GM18511 (cell line): ENCODE results near the gene ZBTB44.
"Not testable (repeated sequence)": the region's sequence is repeated elsewhere in the genome, so short reads cannot be mapped to it uniquely, and the experiment has no call there.

ENCODE experiments used
- ATAC-seq: cut with Tn5 transposase; IDR thresholded peaks from one replicate; pipeline ENCODE4 v1.9.1; 2021; ENCODE audit warnings: mild to moderate bottlenecking, moderate library complexity; ENCODE audit not compliant: unreplicated experiment

Gene ZBTB44

GRCh38 chr11:130313383-130314183, 1.1 kb downstream of the ZBTB44 start:
- no peak for ATAC-seq

GRCh38 chr11:130312046-130312445, 2.7 kb downstream of the ZBTB44 start:
- no peak for ATAC-seq

GRCh38 chr11:130310622-130311021, 4.1 kb downstream of the ZBTB44 start:
- ATAC-seq = no peak

GRCh38 chr11:130308886-130309285, 5.8 kb downstream of the ZBTB44 start:
- no peak for ATAC-seq

- no peak for ATAC-seq
Measured at GRCh38 chr11:130308059-130308458, 6.7 kb downstream of the ZBTB44 start.

- ATAC-seq = no peak
Measured at GRCh38 chr11:130304651-130305050, 10.1 kb downstream of the ZBTB44 start.

GRCh38 chr11:130301002-130301401, 13.7 kb downstream of the ZBTB44 start:
- ATAC-seq = peak; percentile 30

- peak; percentile 69 for ATAC-seq
Measured at GRCh38 chr11:130300567-130300966, 14.2 kb downstream of the ZBTB44 start.

GRCh38 chr11:130299978-130300377, 14.7 kb downstream of the ZBTB44 start:
- ATAC-seq = no peak

GRCh38 chr11:130295657-130296056, 19.1 kb downstream of the ZBTB44 start:
- no peak for ATAC-seq

- no peak for ATAC-seq
Measured at GRCh38 chr11:130282111-130282510, 32.6 kb downstream of the ZBTB44 start.

GRCh38 chr11:130281341-130281740, 33.4 kb downstream of the ZBTB44 start:
- not testable (repeated sequence) for ATAC-seq

- no peak for ATAC-seq
Measured at GRCh38 chr11:130279989-130280388, 34.7 kb downstream of the ZBTB44 start.

- ATAC-seq = no peak
Measured at GRCh38 chr11:130278745-130279144, 36.0 kb downstream of the ZBTB44 start.

- peak; percentile 88 for ATAC-seq
Measured at GRCh38 chr11:130278151-130278550, 36.6 kb downstream of the ZBTB44 start.

GRCh38 chr11:130272336-130272735, 42.4 kb downstream of the ZBTB44 start:
- ATAC-seq = no peak

GRCh38 chr11:130269326-130269943, 45.3 kb downstream of the ZBTB44 start:
- ATAC-seq = peak; percentile 94

GRCh38 chr11:130263351-130263750, 51.4 kb downstream of the ZBTB44 start:
- no peak for ATAC-seq

GRCh38 chr11:130262424-130262823, 52.3 kb downstream of the ZBTB44 start:
- ATAC-seq = no peak

- no peak for ATAC-seq
Measured at GRCh38 chr11:130261571-130261970, 53.1 kb downstream of the ZBTB44 start.

- ATAC-seq = no peak
Measured at GRCh38 chr11:130260742-130261141, 54.0 kb downstream of the ZBTB44 start.

GRCh38 chr11:130260080-130260627, 54.6 kb downstream of the ZBTB44 start:
- peak; percentile 46 for ATAC-seq
